GM12873 (cell line): ENCODE data around the gene TELO2.

Experiments used
- TF ChIP-seq, protein P1 (sequence below): IDR thresholded peaks from 2 replicates; pipeline ENCODE4 v1.5.1; 2012; ENCODE audit warnings: low read depth, mild to moderate bottlenecking, moderate library complexity, low read length, control low read depth; ENCODE audit not compliant: insufficient read depth; ENCODE audit errors: missing control alignments

Gene TELO2

DNA sequence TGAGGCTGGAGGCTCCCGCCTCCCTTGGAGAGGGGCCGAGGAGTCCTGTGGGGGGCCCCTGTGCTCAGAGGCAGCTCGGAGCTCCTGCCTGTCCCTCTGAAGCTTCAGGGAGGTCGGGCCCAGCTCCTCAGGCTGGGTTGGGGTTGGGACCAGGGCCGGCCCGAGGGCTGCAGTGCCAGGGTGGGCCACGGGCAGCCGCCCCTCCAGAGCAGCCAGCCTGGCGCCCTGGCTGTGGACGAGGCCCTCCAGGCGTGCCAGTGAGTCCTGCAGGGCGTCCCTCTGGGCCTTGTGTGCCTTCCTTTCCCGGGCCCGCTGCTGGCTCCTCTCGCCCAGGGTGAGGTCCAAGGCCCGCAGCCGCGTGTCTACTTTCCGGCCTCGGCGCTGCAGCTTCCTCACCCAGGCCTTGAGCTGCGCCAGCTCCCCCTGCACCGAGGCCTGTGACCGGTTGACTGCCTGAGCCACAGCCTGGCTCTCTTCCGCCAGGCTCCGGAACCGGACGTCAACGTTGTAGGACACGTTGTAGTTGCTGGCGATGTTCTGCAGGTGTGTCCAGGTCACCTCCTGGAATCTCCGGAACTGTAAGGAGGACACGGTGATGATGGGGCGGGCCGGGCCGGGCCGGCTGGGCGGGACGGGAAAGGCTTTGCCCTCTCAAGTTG lies 5.6 kb upstream of the TELO2 start:
- TF ChIP-seq, protein P1, sequence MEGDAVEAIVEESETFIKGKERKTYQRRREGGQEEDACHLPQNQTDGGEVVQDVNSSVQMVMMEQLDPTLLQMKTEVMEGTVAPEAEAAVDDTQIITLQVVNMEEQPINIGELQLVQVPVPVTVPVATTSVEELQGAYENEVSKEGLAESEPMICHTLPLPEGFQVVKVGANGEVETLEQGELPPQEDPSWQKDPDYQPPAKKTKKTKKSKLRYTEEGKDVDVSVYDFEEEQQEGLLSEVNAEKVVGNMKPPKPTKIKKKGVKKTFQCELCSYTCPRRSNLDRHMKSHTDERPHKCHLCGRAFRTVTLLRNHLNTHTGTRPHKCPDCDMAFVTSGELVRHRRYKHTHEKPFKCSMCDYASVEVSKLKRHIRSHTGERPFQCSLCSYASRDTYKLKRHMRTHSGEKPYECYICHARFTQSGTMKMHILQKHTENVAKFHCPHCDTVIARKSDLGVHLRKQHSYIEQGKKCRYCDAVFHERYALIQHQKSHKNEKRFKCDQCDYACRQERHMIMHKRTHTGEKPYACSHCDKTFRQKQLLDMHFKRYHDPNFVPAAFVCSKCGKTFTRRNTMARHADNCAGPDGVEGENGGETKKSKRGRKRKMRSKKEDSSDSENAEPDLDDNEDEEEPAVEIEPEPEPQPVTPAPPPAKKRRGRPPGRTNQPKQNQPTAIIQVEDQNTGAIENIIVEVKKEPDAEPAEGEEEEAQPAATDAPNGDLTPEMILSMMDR, result no peak

DNA sequence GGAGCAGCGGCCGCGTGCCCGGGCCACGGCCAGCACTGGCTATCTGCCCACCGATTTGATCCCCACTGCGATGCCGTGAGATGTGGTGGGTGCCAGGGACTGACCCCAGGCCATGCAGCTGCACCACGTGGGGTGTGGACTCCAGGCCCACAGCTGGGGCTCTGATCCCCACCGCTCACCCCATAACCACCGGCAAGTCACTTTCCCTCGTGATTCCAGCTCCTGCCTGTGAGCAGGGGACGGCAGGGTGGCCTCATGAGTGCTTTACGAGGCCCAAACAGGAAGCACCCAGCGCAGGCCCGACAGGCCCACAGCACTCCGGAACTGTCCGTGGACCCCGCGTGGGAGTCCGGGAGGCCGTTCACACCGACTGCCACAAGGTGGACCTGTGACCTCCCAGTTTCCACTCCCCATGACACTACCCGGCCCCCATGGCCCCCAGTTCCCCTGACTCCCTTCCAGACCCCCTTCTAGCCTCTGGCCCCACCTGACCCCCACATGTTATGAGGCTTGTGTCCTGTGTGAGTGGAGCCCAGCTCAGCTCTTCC lies 5.0 kb upstream of the TELO2 start:
- TF ChIP-seq, protein P1, result no peak

DNA sequence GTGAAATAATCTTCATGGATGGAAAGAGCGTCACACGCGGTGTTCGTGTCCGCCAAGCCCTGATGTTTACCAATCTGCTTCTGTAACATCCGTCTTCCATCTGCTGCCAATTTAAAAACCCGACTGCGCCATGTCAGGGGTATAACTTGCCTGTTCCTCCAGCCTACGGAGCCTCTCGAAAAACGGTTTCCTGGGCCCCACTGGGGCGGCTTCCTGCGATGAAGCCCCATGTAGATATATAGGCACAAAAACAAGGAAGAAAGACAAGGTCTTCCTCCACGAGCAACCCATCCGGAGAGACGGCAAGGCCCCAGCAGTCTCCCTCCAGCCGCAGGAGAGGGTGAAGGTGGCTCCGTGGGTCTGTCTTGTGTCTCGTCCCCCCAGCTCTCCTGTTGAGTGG lies 4.5 kb upstream of the TELO2 start, which contains the start of gene PTX4:
Gene PTX4 (minus strand): TSS at position 326 of the 400 bp plus-strand sequence. CDS start 35 bp downstream, at position 291.
- TF ChIP-seq, protein P1, result no peak

DNA sequence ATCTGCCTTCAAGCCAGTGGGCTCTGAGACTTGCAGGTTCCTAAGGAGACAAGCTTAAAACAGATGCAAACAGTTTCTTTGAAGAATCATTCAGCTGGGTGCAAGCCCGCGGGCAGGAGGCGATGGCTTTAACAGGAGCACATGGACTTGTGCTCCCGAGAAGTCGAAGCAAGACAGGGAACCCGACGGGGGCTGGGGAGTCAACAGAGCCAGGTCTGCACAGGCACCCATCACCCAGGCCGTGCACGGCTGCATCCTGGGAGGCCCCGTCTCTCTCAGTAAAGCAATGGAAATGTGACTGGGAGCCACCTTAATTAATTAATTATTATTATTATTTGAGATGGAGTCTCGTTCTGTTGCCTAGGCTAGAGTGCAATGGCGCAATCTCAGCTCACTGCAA lies 4.1 kb upstream of the TELO2 start:
- TF ChIP-seq, protein P1, result no peak

DNA sequence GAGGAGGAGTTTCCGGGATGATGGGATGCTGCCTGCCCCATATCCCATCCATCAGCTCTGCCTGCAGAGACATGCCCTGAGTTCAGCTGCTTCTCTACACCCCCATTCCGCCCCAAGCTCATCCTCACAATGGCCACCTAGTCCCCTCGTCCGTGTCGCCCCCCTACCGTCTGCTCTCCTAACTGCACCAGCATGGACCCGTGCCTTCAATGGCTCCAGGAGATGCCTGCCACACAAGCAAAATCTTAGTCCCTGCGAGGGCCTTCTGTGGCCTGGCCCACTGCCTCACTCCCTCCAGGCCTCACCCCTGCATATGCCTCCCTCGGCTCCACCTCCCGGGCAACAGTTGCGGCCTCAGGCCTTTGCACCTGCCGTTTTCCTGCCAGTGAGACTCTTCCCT lies 1.8 kb upstream of the TELO2 start:
- TF ChIP-seq, protein P1, result no peak

DNA sequence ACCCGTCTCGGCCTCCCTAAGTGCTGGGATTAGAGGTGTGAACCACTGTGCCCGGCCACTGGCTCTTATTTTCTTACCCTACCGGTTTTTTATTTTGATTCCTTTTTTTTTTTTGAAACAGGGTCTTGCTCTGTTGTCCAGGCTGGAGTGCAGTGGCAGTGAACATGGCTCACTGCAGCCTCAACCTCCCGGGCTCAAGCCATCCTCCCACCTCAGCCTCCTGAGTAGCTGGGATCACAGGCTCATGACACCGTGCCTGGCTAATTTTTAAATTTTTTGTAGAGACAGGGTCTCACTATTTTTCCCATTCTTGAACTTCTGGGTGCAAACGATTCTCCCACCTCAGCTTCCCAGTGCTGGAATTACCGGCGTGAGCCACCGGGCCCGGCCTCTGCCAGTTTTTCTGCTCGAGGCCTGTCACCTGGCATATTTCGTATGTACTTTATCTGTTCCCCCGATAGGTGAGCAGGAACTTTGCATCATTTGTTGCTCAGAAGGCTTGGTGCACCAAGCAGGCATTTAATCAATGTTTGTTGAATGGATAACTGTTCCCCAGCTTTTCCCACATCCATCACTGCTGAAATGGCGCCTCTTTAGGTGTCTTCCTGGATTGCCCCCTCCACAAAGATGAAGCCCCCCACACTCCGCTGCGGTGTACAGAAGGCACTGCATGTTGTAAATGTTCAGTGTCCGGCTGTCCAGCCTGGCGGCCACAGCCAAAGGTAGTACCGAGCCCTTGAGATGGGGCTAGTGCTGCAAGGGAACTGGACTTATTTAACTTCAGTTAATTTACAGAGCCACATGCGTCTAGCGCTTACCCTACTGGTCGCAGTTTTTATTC lies 858 bp upstream of the TELO2 start:
- TF ChIP-seq, protein P1, result no peak

DNA sequence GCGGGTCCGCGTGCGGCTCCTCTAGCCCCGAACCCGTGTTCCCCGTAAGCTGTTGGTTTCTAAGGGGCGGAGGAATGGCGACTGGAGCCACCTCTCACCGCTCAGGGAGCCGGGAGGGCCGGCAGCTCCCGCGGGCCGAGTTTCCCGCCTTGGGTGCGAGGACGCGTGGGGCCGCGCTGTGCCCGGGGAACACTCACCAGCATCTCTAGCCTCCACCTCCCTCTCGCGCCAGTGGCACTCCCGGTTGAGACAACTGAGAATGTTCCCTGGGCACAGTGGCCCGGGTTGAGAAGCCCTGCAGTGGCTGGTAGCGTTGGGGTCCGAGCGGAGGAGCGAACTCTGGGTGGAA lies 560 bp downstream of the TELO2 start:
- TF ChIP-seq, protein P1, result no peak
